Measurements from ENCODE around the gene FHIT.

GRCh38 chr3:61169621-61170251 is 81.5 kb downstream of the FHIT start:
- TF ChIP-seq CTCF (IDR thresholded peaks at IDR 0.05): no peak
- TF ChIP-seq RFX5 (IDR thresholded peaks at IDR 0.05; ENCODE audit: low read length): no peak
- TF ChIP-seq USF2 (IDR thresholded peaks at IDR 0.05; ENCODE audit: borderline replicate concordance, low read depth, low read length): no peak
